NCI-H1105 (cell line): ENCODE results near the gene NR1D2.
A peak's percentile ranks its signal among the peaks of the same experiment; 100 is the strongest.
"Not testable (repeated sequence)": the region's sequence is repeated elsewhere in the genome, so short reads cannot be mapped to it uniquely, and the experiment has no call there.

Source experiments
- DNase-seq: peaks from one replicate; lab custom pipeline; 2025; lab: John Stamatoyannopoulos, UW

Gene NR1D2

GRCh38 chr3:23944861-23945662, at the start of gene NR1D2:
NR1D2 (plus strand) TSS chr3:23945286; CDS start chr3:23945579, 293 bp downstream.
- DNase-seq: peak; percentile 31

GRCh38 chr3:23900744-23901143, 44.3 kb upstream of the NR1D2 start:
- no peak for DNase-seq

- no peak for DNase-seq
Measured at GRCh38 chr3:23904545-23904944, 40.5 kb upstream of the NR1D2 start.

- DNase-seq: no peak
Measured at GRCh38 chr3:23909341-23909740, 35.7 kb upstream of the NR1D2 start.

GRCh38 chr3:23911397-23911796, 33.7 kb upstream of the NR1D2 start:
- no peak for DNase-seq

- DNase-seq: not testable (repeated sequence)
Measured at GRCh38 chr3:23912335-23912734, 32.8 kb upstream of the NR1D2 start.

- no peak for DNase-seq
Measured at GRCh38 chr3:23913182-23913581, 31.9 kb upstream of the NR1D2 start.

GRCh38 chr3:23913873-23914743, 31.0 kb upstream of the NR1D2 start:
- DNase-seq: no peak

GRCh38 chr3:23915537-23916108, 29.5 kb upstream of the NR1D2 start:
- no peak for DNase-seq

- no peak for DNase-seq
Measured at GRCh38 chr3:23916152-23916885, 28.8 kb upstream of the NR1D2 start.

GRCh38 chr3:23916886-23917678, 28.0 kb upstream of the NR1D2 start, which contains the start of the genes NKIRAS1 and RPL15:
NKIRAS1 (minus strand) TSS chr3:23916990; CDS start chr3:23910904, 6,086 bp downstream.
RPL15 (plus strand) TSS chr3:23917132; CDS start chr3:23917860, 728 bp downstream.
- DNase-seq: peak; percentile 89

- not testable (repeated sequence) for DNase-seq
Measured at GRCh38 chr3:23917679-23918303, 27.3 kb upstream of the NR1D2 start.

GRCh38 chr3:23918331-23918730, 26.8 kb upstream of the NR1D2 start:
- not testable (repeated sequence) for DNase-seq

- DNase-seq: no peak
Measured at GRCh38 chr3:23919628-23920027, 25.5 kb upstream of the NR1D2 start.

- no peak for DNase-seq
Measured at GRCh38 chr3:23920151-23920655, 24.9 kb upstream of the NR1D2 start.

- no peak for DNase-seq
Measured at GRCh38 chr3:23921052-23921511, 24.0 kb upstream of the NR1D2 start.

- no peak for DNase-seq
Measured at GRCh38 chr3:23923786-23924185, 21.3 kb upstream of the NR1D2 start.

- no peak for DNase-seq
Measured at GRCh38 chr3:23926246-23926645, 18.8 kb upstream of the NR1D2 start.

- DNase-seq: no peak
Measured at GRCh38 chr3:23926736-23927135, 18.4 kb upstream of the NR1D2 start.

GRCh38 chr3:23928524-23928923, 16.6 kb upstream of the NR1D2 start:
- DNase-seq: no peak
